Activated naive CD4-positive, alpha-beta T cell treated with anti-CD3 and anti-CD28 coated beads, Interleukin-2, amount 50 U/mL, for 24 hours (primary cell): ENCODE measurements around the gene TACC3.

Experiments used
- H3K27ac Mint-ChIP-seq: one replicate; pipeline ENCODE4 v1.8.0; 2021; ENCODE audit warnings: mild to moderate bottlenecking, mixed read lengths
- H3K27me3 Mint-ChIP-seq: one replicate; pipeline ENCODE4 v1.8.0; 2021; ENCODE audit warnings: mixed read lengths
- H3K36me3 Mint-ChIP-seq: one replicate; pipeline ENCODE4 v1.8.0; 2021; ENCODE audit warnings: mixed read lengths
- H3K4me1 Mint-ChIP-seq: one replicate; pipeline ENCODE4 v1.8.0; 2021; ENCODE audit warnings: mixed read lengths
- H3K4me3 Mint-ChIP-seq: one replicate; pipeline ENCODE4 v1.8.0; 2021; ENCODE audit warnings: mild to moderate bottlenecking, mixed read lengths
- H3K9me3 Mint-ChIP-seq: one replicate; pipeline ENCODE4 v1.8.0; 2021; ENCODE audit warnings: mixed read lengths

Gene TACC3

GRCh38 chr4:1756893-1757779 is 35.8 kb downstream of the TACC3 start:
- H3K9me3 Mint-ChIP-seq, result no peaks in the 10 kb centered on the region
- no peaks in the 10 kb centered on the region for H3K36me3 Mint-ChIP-seq
- no peaks in the 10 kb centered on the region for H3K4me1 Mint-ChIP-seq
- H3K4me3 Mint-ChIP-seq, result no peak overlapping the region
- H3K27ac Mint-ChIP-seq, result no peak overlapping the region
- no peaks in the 10 kb centered on the region for H3K27me3 Mint-ChIP-seq

GRCh38 chr4:1757836-1758235 is 36.5 kb downstream of the TACC3 start:
- Mint-ChIP-seq H3K4me1 (no peaks in the 10 kb centered on the region), H3K27me3 (peaks cover 1% of the 10 kb centered on the region), H3K36me3 (no peaks in the 10 kb centered on the region), H3K4me3 (no peak overlapping the region), H3K9me3 (no peaks in the 10 kb centered on the region), H3K27ac (no peak overlapping the region)

GRCh38 chr4:1758306-1759121 is 37.2 kb downstream of the TACC3 start:
- Mint-ChIP-seq H3K4me1 (no peaks in the 10 kb centered on the region), H3K27ac (no peak overlapping the region), H3K9me3 (no peaks in the 10 kb centered on the region), H3K27me3 (peaks cover 1% of the 10 kb centered on the region), H3K36me3 (no peaks in the 10 kb centered on the region), H3K4me3 (no peak overlapping the region)

- H3K4me3 Mint-ChIP-seq, result no peak overlapping the region
- H3K4me1 Mint-ChIP-seq, result no peaks in the 10 kb centered on the region
- H3K27ac Mint-ChIP-seq, result no peak overlapping the region
- H3K36me3 Mint-ChIP-seq, result no peaks in the 10 kb centered on the region
- no peaks in the 10 kb centered on the region for H3K9me3 Mint-ChIP-seq
- H3K27me3 Mint-ChIP-seq, result peaks cover 1% of the 10 kb centered on the region
Observed at GRCh38 chr4:1759170-1759817, 38.0 kb downstream of the TACC3 start.

- no peak overlapping the region for H3K4me3 Mint-ChIP-seq
- H3K9me3 Mint-ChIP-seq, result no peaks in the 10 kb centered on the region
- H3K4me1 Mint-ChIP-seq, result no peaks in the 10 kb centered on the region
- peaks cover 1% of the 10 kb centered on the region for H3K27me3 Mint-ChIP-seq
- no peaks in the 10 kb centered on the region for H3K36me3 Mint-ChIP-seq
- no peak overlapping the region for H3K27ac Mint-ChIP-seq
Observed at GRCh38 chr4:1759818-1760223, 38.5 kb downstream of the TACC3 start.

GRCh38 chr4:1760521-1761071 is 39.3 kb downstream of the TACC3 start:
- Mint-ChIP-seq H3K4me1 (no peaks in the 10 kb centered on the region), H3K27me3 (peaks cover 5% of the 10 kb centered on the region), H3K9me3 (no peaks in the 10 kb centered on the region), H3K36me3 (no peaks in the 10 kb centered on the region), H3K4me3 (no peak overlapping the region), H3K27ac (no peak overlapping the region)

- Mint-ChIP-seq H3K27me3 (peaks cover 6% of the 10 kb centered on the region), H3K9me3 (no peaks in the 10 kb centered on the region), H3K4me3 (no peak overlapping the region), H3K4me1 (no peaks in the 10 kb centered on the region), H3K27ac (no peak overlapping the region), H3K36me3 (no peaks in the 10 kb centered on the region)
Observed at GRCh38 chr4:1761130-1761689, 39.9 kb downstream of the TACC3 start.

GRCh38 chr4:1762264-1763010 is 41.1 kb downstream of the TACC3 start:
- H3K4me1 Mint-ChIP-seq, result no peaks in the 10 kb centered on the region
- H3K27me3 Mint-ChIP-seq, result peaks cover 6% of the 10 kb centered on the region
- no peaks in the 10 kb centered on the region for H3K36me3 Mint-ChIP-seq
- no peak overlapping the region for H3K4me3 Mint-ChIP-seq
- H3K9me3 Mint-ChIP-seq, result no peaks in the 10 kb centered on the region
- H3K27ac Mint-ChIP-seq, result no peak overlapping the region

GRCh38 chr4:1763070-1763549 is 41.8 kb downstream of the TACC3 start:
- no peak overlapping the region for H3K27ac Mint-ChIP-seq
- H3K27me3 Mint-ChIP-seq, result peaks cover 7% of the 10 kb centered on the region
- H3K4me1 Mint-ChIP-seq, result no peaks in the 10 kb centered on the region
- no peaks in the 10 kb centered on the region for H3K36me3 Mint-ChIP-seq
- H3K4me3 Mint-ChIP-seq, result no peak overlapping the region
- H3K9me3 Mint-ChIP-seq, result no peaks in the 10 kb centered on the region

- H3K27me3 Mint-ChIP-seq, result peaks cover 10% of the 10 kb centered on the region
- peaks cover 3% of the 10 kb centered on the region for H3K4me1 Mint-ChIP-seq
- no peaks in the 10 kb centered on the region for H3K9me3 Mint-ChIP-seq
- H3K36me3 Mint-ChIP-seq, result no peaks in the 10 kb centered on the region
- no peak overlapping the region for H3K4me3 Mint-ChIP-seq
- no peak overlapping the region for H3K27ac Mint-ChIP-seq
Observed at GRCh38 chr4:1763550-1764080, 42.3 kb downstream of the TACC3 start.

- Mint-ChIP-seq H3K9me3 (no peaks in the 10 kb centered on the region), H3K4me1 (peaks cover 4% of the 10 kb centered on the region), H3K27ac (no peak overlapping the region), H3K27me3 (peaks cover 10% of the 10 kb centered on the region), H3K36me3 (no peaks in the 10 kb centered on the region), H3K4me3 (no peak overlapping the region)
Observed at GRCh38 chr4:1764670-1765069, 43.3 kb downstream of the TACC3 start.

GRCh38 chr4:1765409-1766072 is 44.2 kb downstream of the TACC3 start:
- Mint-ChIP-seq H3K27ac (no peak overlapping the region), H3K36me3 (no peaks in the 10 kb centered on the region), H3K4me1 (peaks cover 4% of the 10 kb centered on the region), H3K4me3 (no peak overlapping the region), H3K9me3 (no peaks in the 10 kb centered on the region), H3K27me3 (peaks cover 10% of the 10 kb centered on the region)

- peaks cover 4% of the 10 kb centered on the region for H3K4me1 Mint-ChIP-seq
- H3K9me3 Mint-ChIP-seq, result no peaks in the 10 kb centered on the region
- H3K27ac Mint-ChIP-seq, result no peak overlapping the region
- peaks cover 10% of the 10 kb centered on the region for H3K27me3 Mint-ChIP-seq
- H3K4me3 Mint-ChIP-seq, result no peak overlapping the region
- H3K36me3 Mint-ChIP-seq, result no peaks in the 10 kb centered on the region
Observed at GRCh38 chr4:1766106-1767060, 45.1 kb downstream of the TACC3 start.
